ENCODE measurements around the gene LRP1.
"Not testable (repeated sequence)": the region's sequence is repeated elsewhere in the genome, so short reads cannot be mapped to it uniquely, and the experiment has no call there.

GRCh38 chr12:57120718-57121117, 7.6 kb upstream of the LRP1 start:
- not testable (repeated sequence) for TF ChIP-seq CTCF (IDR thresholded peaks at IDR 0.05); POLR2AphosphoS5 (IDR thresholded peaks at IDR 0.05; ENCODE audit: insufficient read depth in 1 of 2, low read depth in 1 of 2)

Measured in vagina (tissue), 2 donors.